Activated CD8-positive, alpha-beta T cell treated with anti-CD3 and anti-CD28 coated beads for 36 hours (primary cell): ENCODE results near the gene PCGF3. TPM values are rescaled to one million over a fixed set of nuclear protein-coding genes. Genes with fewer than 3 reads are reported as not detected.

Experiments
- ATAC-seq: fragments of 200-7000 bp; cut with Tn5 transposase; one replicate; pipeline ENCODE4 v1.10.0; 2021; ENCODE audit warnings: mild to moderate bottlenecking, moderate library complexity
- CTCF ChIA-PET: fragments of 350-600 bp; sonication (Branson Sonifier 250); formaldehyde crosslinking; loops from one replicate; lab custom pipeline; 2021; ENCODE audit warnings: antibody characterized with exemption; lab: Charles Lee
- POLR2A ChIA-PET: fragments of 350-600 bp; sonication (Branson Sonifier 250); formaldehyde crosslinking; loops from one replicate; lab custom pipeline; 2021; ENCODE audit warnings: antibody characterized with exemption; lab: Charles Lee
- DNase-seq: peaks from one replicate; pipeline ENCODE4 v3.0.0-alpha.2; 2020
- H3K27ac Mint-ChIP-seq: one replicate; pipeline ENCODE4 v1.8.0; 2021; ENCODE audit warnings: mild to moderate bottlenecking, mixed read lengths
- H3K27me3 Mint-ChIP-seq: one replicate; pipeline ENCODE4 v1.8.0; 2021; ENCODE audit warnings: mixed read lengths
- H3K36me3 Mint-ChIP-seq: one replicate; pipeline ENCODE4 v1.8.0; 2021; ENCODE audit warnings: low read depth, mixed read lengths
- H3K4me1 Mint-ChIP-seq: one replicate; pipeline ENCODE4 v1.8.0; 2021; ENCODE audit warnings: low read depth, mixed read lengths
- H3K4me3 Mint-ChIP-seq: one replicate; pipeline ENCODE4 v1.8.0; 2021; ENCODE audit warnings: mild to moderate bottlenecking, moderate library complexity, mixed read lengths
- H3K9me3 Mint-ChIP-seq: one replicate; pipeline ENCODE4 v1.8.0; 2021; ENCODE audit warnings: mixed read lengths
- CTCF ChIP-seq: fragments of 200-600 bp; IDR thresholded peaks from one replicate; pipeline ENCODE4 v1.8.0; 2022; ENCODE audit warnings: antibody characterized with exemption, mild to moderate bottlenecking
- intact Hi-C: fragments of 100-400 bp; cut with micrococcal nuclease; formaldehyde crosslinking; loops from one replicate; pipeline ENCODE4 v1.10.0; 2022
- total RNA-seq, 2 experiments: library from RNA; stranded (reverse); gene quantifications; one replicate each; pipeline ENCODE4 v1.2.3, GENCODE V29; 2021

PCGF3 gene
- total RNA-seq, 2 experiments from 2014 or later: 23.9 to 25.6 TPM

GRCh38 chr4:682490-683172, 23.0 kb upstream of the PCGF3 start:
- intact Hi-C loops: no loop called here
- Mint-ChIP-seq H3K27ac (no peak overlapping the region), H3K36me3 (no peaks in the 10 kb centered on the region), H3K9me3 (no peaks in the 10 kb centered on the region), H3K4me3 (no peak overlapping the region), H3K27me3 (peaks cover 6% of the 10 kb centered on the region), H3K4me1 (peaks cover 7% of the 10 kb centered on the region)
- ATAC-seq: no peak
- ChIA-PET CTCF (no interaction called here), POLR2A (no interaction called here)
- no peak for TF ChIP-seq CTCF
- DNase-seq: no peak

- no peaks in the 10 kb centered on the region for H3K36me3 Mint-ChIP-seq
- no peaks in the 10 kb centered on the region for H3K9me3 Mint-ChIP-seq
- ChIA-PET POLR2A (interaction anchor here (1.1 kb wide), 1 partner anchor 26 kb away, joined by 4 read pairs; no protein-coding TSS in a partner anchor), CTCF (interaction anchor here (0.6 to 1.8 kb wide), 5 partner anchors 9 to 327 kb away, joined by 3 to 11 read pairs (median 4); partner anchors contain the start of genes ATP5ME and MYL5)
- DNase-seq (no peak), ATAC-seq (no peak)
- H3K4me1 Mint-ChIP-seq: peaks cover 7% of the 10 kb centered on the region
- TF ChIP-seq CTCF: no peak
- peaks cover 11% of the 10 kb centered on the region for H3K27me3 Mint-ChIP-seq
- intact Hi-C loops: no loop called here
- H3K4me3 Mint-ChIP-seq: no peak overlapping the region
- no peak overlapping the region for H3K27ac Mint-ChIP-seq
These were observed 22.3 kb upstream of the PCGF3 start for GRCh38 chr4:683247-683897.

- intact Hi-C loops: no loop called here
- TF ChIP-seq CTCF: peak; percentile 71
These were observed 21.5 kb upstream of the PCGF3 start for GRCh38 chr4:683982-684622.

GRCh38 chr4:684623-685327, 20.9 kb upstream of the PCGF3 start:
- peaks cover 7% of the 10 kb centered on the region for H3K4me1 Mint-ChIP-seq
- intact Hi-C loops: no loop called here
- peaks cover 11% of the 10 kb centered on the region for H3K27me3 Mint-ChIP-seq
- no peaks in the 10 kb centered on the region for H3K36me3 Mint-ChIP-seq
- no peak for TF ChIP-seq CTCF
- no peak overlapping the region for H3K27ac Mint-ChIP-seq
- no peaks in the 10 kb centered on the region for H3K9me3 Mint-ChIP-seq
- ChIA-PET POLR2A (interaction anchor here (1.1 kb wide), 1 partner anchor 25 kb away, joined by 4 read pairs; no protein-coding TSS in a partner anchor), CTCF (interaction anchor here (0.8 to 1.8 kb wide), 4 partner anchors 12 to 19 kb away, joined by 3 to 11 read pairs (median 4); no protein-coding TSS in a partner anchor)
- ATAC-seq (no peak), DNase-seq (no peak)
- H3K4me3 Mint-ChIP-seq: no peak overlapping the region

More at GRCh38 chr4:683982-684622, 21.5 kb upstream of the PCGF3 start:
- Mint-ChIP-seq H3K4me1 (peaks cover 7% of the 10 kb centered on the region), H3K4me3 (no peak overlapping the region), H3K9me3 (no peaks in the 10 kb centered on the region), H3K27ac (no peak overlapping the region), H3K36me3 (no peaks in the 10 kb centered on the region), H3K27me3 (peaks cover 11% of the 10 kb centered on the region)
- peak; percentile 66 for DNase-seq
- ChIA-PET CTCF (interaction anchor here (0.6 to 1.8 kb wide), 7 partner anchors 10 to 326 kb away, joined by 3 to 11 read pairs (median 4); partner anchors contain the start of genes ATP5ME and MYL5), POLR2A (interaction anchor here (1.1 kb wide), 1 partner anchor 25 kb away, joined by 4 read pairs; no protein-coding TSS in a partner anchor)
- peak; percentile 22 for ATAC-seq
